ENCODE measurements around the gene NSUN7. TPM values are rescaled to one million over a fixed set of nuclear protein-coding genes. Genes with fewer than 3 reads are reported as not detected.

The NSUN7 gene
- total RNA-seq, 1 donor from 2014 or later, result 5.0 TPM

- Histone ChIP-seq H3K27ac (no peak overlapping the region), H3K4me1 (peaks cover 0 to 24% of the 10 kb centered on the region in 2 donors), H3K27me3 (no peaks in the 10 kb centered on the region), H3K9me3 (no peaks in the 10 kb centered on the region), H3K4me3 (no peak overlapping the region), H3K36me3 (no peaks in the 10 kb centered on the region)
- no peak for TF ChIP-seq CTCF (IDR thresholded peaks at IDR 0.05)
- intact Hi-C loops (cut with DNase I), result loop anchor here (10.0 kb wide), 1 partner anchor 1552 kb away; the partner anchor contains the start of gene SHISA3
- DNase-seq (ENCODE audit: low spot score in 2 of 2), result no peak
Measured at GRCh38 chr4:40842725-40843423, 93.1 kb downstream of the NSUN7 start.

- no peaks in the 10 kb centered on the region for H3K36me3 ChIP-seq
- intact Hi-C loops (cut with DNase I), result loop anchor here (10.0 kb wide), 1 partner anchor 1551 kb away; the partner anchor contains the start of gene SHISA3
- DNase-seq (ENCODE audit: low spot score in 2 of 2), result no peak
Measured at GRCh38 chr4:40843696-40844095, 93.9 kb downstream of the NSUN7 start.

GRCh38 chr4:40844261-40844660 is 94.5 kb downstream of the NSUN7 start:
- DNase-seq (ENCODE audit: low spot score in 2 of 2), result no peak
- Histone ChIP-seq H3K9me3 (no peaks in the 10 kb centered on the region), H3K4me1 (peaks cover 0 to 24% of the 10 kb centered on the region in 2 donors), H3K27ac (peak overlapping the region; percentile 41 to 69), H3K36me3 (no peaks in the 10 kb centered on the region), H3K4me3 (no peak overlapping the region), H3K27me3 (no peaks in the 10 kb centered on the region)
- intact Hi-C loops (cut with DNase I), result loop anchor here (10.0 kb wide), 1 partner anchor 1551 kb away; the partner anchor contains the start of gene SHISA3
- no peak for TF ChIP-seq CTCF (IDR thresholded peaks at IDR 0.05)

More at GRCh38 chr4:40843696-40844095, 93.9 kb downstream of the NSUN7 start:
- H3K27me3 ChIP-seq, result no peaks in the 10 kb centered on the region
- peak in 1 of 3 experiments; percentile 11 for TF ChIP-seq CTCF (IDR thresholded peaks at IDR 0.05)
- H3K4me3 ChIP-seq, result no peak overlapping the region
- H3K4me1 ChIP-seq, result peaks cover 0 to 24% of the 10 kb centered on the region in 2 donors
- peak overlapping the region; percentile 41 to 69 for H3K27ac ChIP-seq
- H3K9me3 ChIP-seq, result no peaks in the 10 kb centered on the region

- TF ChIP-seq CTCF (IDR thresholded peaks at IDR 0.05), result no peak
- no peak for DNase-seq (ENCODE audit: low spot score in 2 of 2)
- intact Hi-C loops (cut with DNase I), result loop anchor here (5.0 to 10.0 kb wide), 2 partner anchors 37 to 1550 kb away; partner anchors contain the start of gene SHISA3
- Histone ChIP-seq H3K4me3 (no peak overlapping the region), H3K9me3 (no peaks in the 10 kb centered on the region), H3K4me1 (peaks cover 0 to 24% of the 10 kb centered on the region in 2 donors), H3K27me3 (no peaks in the 10 kb centered on the region), H3K27ac (peak overlapping the region; percentile 41 to 69), H3K36me3 (no peaks in the 10 kb centered on the region)
Measured at GRCh38 chr4:40845154-40845835, 95.5 kb downstream of the NSUN7 start.

DNA sequence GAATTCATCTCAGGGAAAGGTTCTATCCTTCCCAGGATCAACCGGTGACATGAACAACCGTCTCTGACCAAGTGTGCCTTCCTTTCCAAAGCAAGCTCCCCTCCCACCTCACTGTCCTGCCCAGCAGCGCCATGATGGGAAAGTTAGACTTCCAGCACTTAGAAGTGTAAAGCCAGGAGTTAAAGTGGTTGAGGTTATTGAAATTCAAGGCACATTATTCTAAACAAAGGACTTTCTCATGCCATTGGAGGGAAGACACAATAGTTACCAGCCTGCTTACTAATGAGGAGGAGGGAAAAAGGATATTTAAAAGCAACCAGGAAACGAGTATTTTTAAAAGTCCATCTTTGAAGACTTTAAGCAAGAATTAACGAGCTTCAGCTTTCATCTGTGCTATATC is 96.8 kb downstream of the NSUN7 start:
- TF ChIP-seq CTCF (IDR thresholded peaks at IDR 0.05), result no peak
- H3K4me1 ChIP-seq, result peaks cover 0 to 15% of the 10 kb centered on the region in 2 donors
- no peaks in the 10 kb centered on the region for H3K9me3 ChIP-seq
- H3K27me3 ChIP-seq, result no peaks in the 10 kb centered on the region
- H3K4me3 ChIP-seq, result no peak overlapping the region
- peak overlapping the region in 1 of 2 donors; percentile 13 for H3K27ac ChIP-seq
- DNase-seq (ENCODE audit: low spot score in 2 of 2), result no peak
- intact Hi-C loops (cut with DNase I), result loop anchor here (5.0 to 10.0 kb wide), 2 partner anchors 36 to 1548 kb away; partner anchors contain the start of gene SHISA3
- no peaks in the 10 kb centered on the region for H3K36me3 ChIP-seq

Measured in ascending aorta (tissue), 2 donors.